T-helper 1 cell (primary cell): ENCODE data around the gene PAX6.
"Not testable (repeated sequence)": the region's sequence is repeated elsewhere in the genome, so short reads cannot be mapped to it uniquely, and the experiment has no call there.

Source experiments
- DNase-seq, 5 donors: peaks; one replicate each; pipeline ENCODE4 v3.0.0-alpha.2; 2012 to 2020

The PAX6 gene

GRCh38 chr11:31763296-31763695 is 47.8 kb downstream of the PAX6 start:
- no peak for DNase-seq

GRCh38 chr11:31761636-31762035 is 49.5 kb downstream of the PAX6 start:
- DNase-seq: no peak

- no peak for DNase-seq
Observed at GRCh38 chr11:31757260-31757835, 53.8 kb downstream of the PAX6 start.

GRCh38 chr11:31747581-31747980 is 63.5 kb downstream of the PAX6 start:
- DNase-seq: no peak

GRCh38 chr11:31740731-31741368 is 70.3 kb downstream of the PAX6 start:
- DNase-seq: not testable (repeated sequence)

GRCh38 chr11:31740131-31740530 is 71.0 kb downstream of the PAX6 start:
- DNase-seq: no peak
